ENCODE measurements around the gene NR0B1. TPM values are rescaled to one million over a fixed set of nuclear protein-coding genes. Genes with fewer than 3 reads are reported as not detected.

NR0B1 gene
- total and polyA plus RNA-seq, 10 donors, result not detected

GRCh38 chrX:30327762-30328161 is 18.6 kb upstream of the NR0B1 start:
- no peaks in the 10 kb centered on the region for H3K9me3 ChIP-seq
- WGBS, 5 donors, result 74 to 92% (median 83%) methylated on average over 4 of the region's 4 CpGs
- no peaks in the 10 kb centered on the region for H3K4me1 ChIP-seq
- intact Hi-C loops (cut with DNase I; ENCODE audit: low total_unique reads), result no loop called here
- TF ChIP-seq POLR2A (IDR thresholded peaks at IDR 0.05), result no peak
- TF ChIP-seq CTCF (IDR thresholded peaks at IDR 0.05 in 8 of 11, conservative IDR thresholded peaks at IDR 0.05 in 3 of 11), result no peak
- TF ChIP-seq POLR2AphosphoS5 (IDR thresholded peaks at IDR 0.05), result no peak
- no peak overlapping the region for H3K4me3 ChIP-seq
- DNase-seq, result no peak
- peaks cover 0 to 4% (median 0%) of the 10 kb centered on the region in 7 donors for H3K27me3 ChIP-seq (replicated peaks in 1 of 7)
- H3K27ac ChIP-seq, result no peak overlapping the region
- no peaks in the 10 kb centered on the region for H3K36me3 ChIP-seq

GRCh38 chrX:30317308-30317707 is 8.1 kb upstream of the NR0B1 start:
- H3K27me3 ChIP-seq (replicated peaks in 1 of 7), result no peaks in the 10 kb centered on the region
- 93 to 100% (median 97%) methylated on average over 1 of the region's 1 CpG for WGBS, 5 donors
- H3K36me3 ChIP-seq, result no peaks in the 10 kb centered on the region
- H3K4me1 ChIP-seq, result no peaks in the 10 kb centered on the region
- no peak overlapping the region for H3K27ac ChIP-seq
- TF ChIP-seq POLR2A (IDR thresholded peaks at IDR 0.05), result no peak
- TF ChIP-seq POLR2AphosphoS5 (IDR thresholded peaks at IDR 0.05), result no peak
- no peak for TF ChIP-seq CTCF (IDR thresholded peaks at IDR 0.05 in 8 of 11, conservative IDR thresholded peaks at IDR 0.05 in 3 of 11)
- no peak for DNase-seq
- H3K9me3 ChIP-seq, result no peaks in the 10 kb centered on the region
- no peak overlapping the region for H3K4me3 ChIP-seq
- intact Hi-C loops (cut with DNase I; ENCODE audit: low total_unique reads), result no loop called here

GRCh38 chrX:30313322-30313721 is 4.1 kb upstream of the NR0B1 start:
- no peaks in the 10 kb centered on the region for H3K36me3 ChIP-seq
- 71 to 91% (median 87%) methylated on average over 3 of the region's 3 CpGs for WGBS, 5 donors
- peaks cover 0 to 11% (median 0%) of the 10 kb centered on the region in 6 donors for H3K4me1 ChIP-seq
- H3K4me3 ChIP-seq, result no peak overlapping the region
- no peak overlapping the region for H3K27ac ChIP-seq
- H3K27me3 ChIP-seq (replicated peaks in 1 of 7), result peaks cover 0 to 15% (median 13%) of the 10 kb centered on the region in 7 donors
- DNase-seq, result no peak
- no peaks in the 10 kb centered on the region for H3K9me3 ChIP-seq
- no peak for TF ChIP-seq POLR2A (IDR thresholded peaks at IDR 0.05)
- intact Hi-C loops (cut with DNase I; ENCODE audit: low total_unique reads), result no loop called here

- WGBS, 5 donors, result 77 to 88% (median 81%) methylated on average over 5 of the region's 5 CpGs
- peaks cover 0 to 14% (median 0%) of the 10 kb centered on the region in 6 donors for H3K4me1 ChIP-seq
- no peak for DNase-seq
- H3K9me3 ChIP-seq, result no peaks in the 10 kb centered on the region
- H3K4me3 ChIP-seq, result no peak overlapping the region
- H3K36me3 ChIP-seq, result no peaks in the 10 kb centered on the region
- intact Hi-C loops (cut with DNase I; ENCODE audit: low total_unique reads), result no loop called here
- peaks cover 0 to 20% (median 15%) of the 10 kb centered on the region in 7 donors for H3K27me3 ChIP-seq (replicated peaks in 1 of 7)
- TF ChIP-seq POLR2A (IDR thresholded peaks at IDR 0.05), result no peak
- TF ChIP-seq POLR2AphosphoS5 (IDR thresholded peaks at IDR 0.05), result no peak
- TF ChIP-seq CTCF (IDR thresholded peaks at IDR 0.05 in 8 of 11, conservative IDR thresholded peaks at IDR 0.05 in 3 of 11), result no peak
- no peak overlapping the region for H3K27ac ChIP-seq
Measured at GRCh38 chrX:30312858-30313257, 3.7 kb upstream of the NR0B1 start.
